ENCODE data around the gene C22orf42. TPM values are rescaled to one million over a fixed set of nuclear protein-coding genes. Genes with fewer than 3 reads are reported as not detected.

The C22orf42 gene
- total RNA-seq, 3 donors from 2014 or later (not counting 1 experiment from before 2014, with no cell fraction given), result not detected

DNA sequence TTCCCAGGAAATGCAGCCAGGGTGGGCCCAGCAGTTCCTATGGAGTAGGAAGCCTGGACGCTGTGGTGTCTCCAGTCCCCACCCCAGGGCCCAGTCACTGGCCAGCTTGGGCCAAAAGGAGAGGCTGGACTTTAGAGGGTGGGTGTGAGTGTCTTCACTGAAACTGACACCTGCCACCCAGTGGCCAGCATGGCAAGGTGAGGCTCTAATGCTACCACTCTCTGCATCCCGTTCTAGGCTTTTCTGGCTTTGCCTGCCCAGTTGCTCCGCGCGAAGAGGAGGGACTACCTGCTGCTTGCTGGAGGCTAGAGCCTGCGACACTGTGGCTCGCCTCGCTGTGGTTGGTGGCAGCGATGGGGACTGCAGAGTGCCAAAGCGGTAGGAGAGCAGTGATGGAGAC, 35.4 kb downstream of the C22orf42 start:
- Mint-ChIP-seq H3K4me1 (no peaks in the 10 kb centered on the region), H3K27me3 (ENCODE audit: low read depth in 2 of 2) (no peaks in the 10 kb centered on the region), H3K4me3 (no peak overlapping the region), H3K36me3 (no peaks in the 10 kb centered on the region), H3K9me3 (no peaks in the 10 kb centered on the region), H3K27ac (no peak overlapping the region)
- Histone ChIP-seq H3K9me3 (ENCODE audit: control insufficient read depth, insufficient read depth, low read length) (no peaks in the 10 kb centered on the region), H3K4me1 (ENCODE audit: control insufficient read depth, insufficient read depth, low read length) (no peaks in the 10 kb centered on the region), H3K27me3 (ENCODE audit: control insufficient read depth, insufficient read depth, low read length) (no peaks in the 10 kb centered on the region), H3K27ac (ENCODE audit: low read length) (no peak overlapping the region), H3K36me3 (ENCODE audit: control insufficient read depth, insufficient read depth, low read length) (no peaks in the 10 kb centered on the region), H3K4me3 (ENCODE audit: low read length) (no peak overlapping the region)
- DNase-seq, result no peak
- no peak for ATAC-seq
- TF ChIP-seq, protein P1, sequence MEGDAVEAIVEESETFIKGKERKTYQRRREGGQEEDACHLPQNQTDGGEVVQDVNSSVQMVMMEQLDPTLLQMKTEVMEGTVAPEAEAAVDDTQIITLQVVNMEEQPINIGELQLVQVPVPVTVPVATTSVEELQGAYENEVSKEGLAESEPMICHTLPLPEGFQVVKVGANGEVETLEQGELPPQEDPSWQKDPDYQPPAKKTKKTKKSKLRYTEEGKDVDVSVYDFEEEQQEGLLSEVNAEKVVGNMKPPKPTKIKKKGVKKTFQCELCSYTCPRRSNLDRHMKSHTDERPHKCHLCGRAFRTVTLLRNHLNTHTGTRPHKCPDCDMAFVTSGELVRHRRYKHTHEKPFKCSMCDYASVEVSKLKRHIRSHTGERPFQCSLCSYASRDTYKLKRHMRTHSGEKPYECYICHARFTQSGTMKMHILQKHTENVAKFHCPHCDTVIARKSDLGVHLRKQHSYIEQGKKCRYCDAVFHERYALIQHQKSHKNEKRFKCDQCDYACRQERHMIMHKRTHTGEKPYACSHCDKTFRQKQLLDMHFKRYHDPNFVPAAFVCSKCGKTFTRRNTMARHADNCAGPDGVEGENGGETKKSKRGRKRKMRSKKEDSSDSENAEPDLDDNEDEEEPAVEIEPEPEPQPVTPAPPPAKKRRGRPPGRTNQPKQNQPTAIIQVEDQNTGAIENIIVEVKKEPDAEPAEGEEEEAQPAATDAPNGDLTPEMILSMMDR (IDR thresholded peaks at IDR 0.05), result no peak
- intact Hi-C loops (cut with micrococcal nuclease), result no loop called here
- 90% methylated on average over 10 of the region's 10 CpGs for WGBS (ENCODE audit: insufficient coverage)

DNA sequence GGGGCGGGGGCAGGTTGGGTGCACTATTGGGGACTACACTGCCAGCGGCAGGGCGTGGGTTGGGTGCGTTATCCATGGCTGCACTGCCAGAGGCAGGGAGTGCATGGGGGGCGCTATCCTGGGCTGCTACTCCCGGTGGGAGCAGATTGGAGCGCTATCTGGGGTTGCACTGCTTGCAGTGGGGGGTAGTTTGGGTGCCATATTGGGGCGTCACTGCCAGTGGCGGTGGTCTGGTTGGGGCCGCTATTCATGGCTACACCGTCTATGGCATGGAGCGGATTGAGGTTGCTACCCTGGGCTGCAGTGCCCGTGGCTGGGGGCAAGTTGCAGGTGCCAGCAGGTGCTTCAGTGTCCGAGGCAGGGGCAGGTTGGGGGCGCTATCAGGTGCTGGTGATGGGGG, 36.2 kb downstream of the C22orf42 start:
- Histone ChIP-seq H3K27me3 (ENCODE audit: control insufficient read depth, insufficient read depth, low read length) (no peaks in the 10 kb centered on the region), H3K9me3 (ENCODE audit: control insufficient read depth, insufficient read depth, low read length) (no peaks in the 10 kb centered on the region), H3K4me1 (ENCODE audit: control insufficient read depth, insufficient read depth, low read length) (no peaks in the 10 kb centered on the region), H3K27ac (ENCODE audit: low read length) (no peak overlapping the region), H3K4me3 (ENCODE audit: low read length) (no peak overlapping the region), H3K36me3 (ENCODE audit: control insufficient read depth, insufficient read depth, low read length) (no peaks in the 10 kb centered on the region)
- Mint-ChIP-seq H3K27me3 (ENCODE audit: low read depth in 2 of 2) (peaks cover 0 to 3% of the 10 kb centered on the region in 2 donors), H3K36me3 (no peaks in the 10 kb centered on the region), H3K9me3 (no peaks in the 10 kb centered on the region), H3K4me1 (no peaks in the 10 kb centered on the region), H3K4me3 (no peak overlapping the region), H3K27ac (no peak overlapping the region)
- 91% methylated on average over 15 of the region's 15 CpGs for WGBS (ENCODE audit: insufficient coverage)
- ATAC-seq (no peak), DNase-seq (no peak)
- TF ChIP-seq, protein P1 (IDR thresholded peaks at IDR 0.05), result no peak
- intact Hi-C loops (cut with micrococcal nuclease), result no loop called here

DNA sequence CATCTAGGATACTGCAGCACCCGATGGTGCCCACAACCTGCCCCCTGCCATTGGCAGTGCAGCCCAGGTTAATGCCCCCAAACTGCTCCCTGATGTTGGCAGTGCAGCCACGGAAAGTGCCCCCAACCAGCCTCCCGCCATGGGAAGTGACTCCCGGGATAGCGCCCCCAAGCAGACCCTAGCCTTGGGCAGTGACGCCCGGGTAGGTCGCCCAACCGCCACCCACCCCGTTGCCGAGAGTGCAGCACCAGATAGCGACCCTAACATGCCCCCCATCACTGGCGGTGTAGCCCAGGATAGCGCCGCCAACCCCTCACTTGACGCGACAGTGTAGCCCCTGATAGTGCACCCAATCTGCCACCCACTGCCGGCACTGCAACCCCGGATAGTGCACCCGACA, 38.5 kb downstream of the C22orf42 start:
- no peak overlapping the region for H3K4me3 Mint-ChIP-seq
- TF ChIP-seq, protein P1 (IDR thresholded peaks at IDR 0.05), result no peak
- DNase-seq, result no peak
- no peaks in the 10 kb centered on the region for H3K9me3 Mint-ChIP-seq
- no peaks in the 10 kb centered on the region for H3K4me1 ChIP-seq (ENCODE audit: control insufficient read depth, insufficient read depth, low read length)
- no peaks in the 10 kb centered on the region for H3K27me3 ChIP-seq (ENCODE audit: control insufficient read depth, insufficient read depth, low read length)
- WGBS (ENCODE audit: insufficient coverage), result 96% methylated on average over 20 of the region's 20 CpGs
- H3K9me3 ChIP-seq (ENCODE audit: control insufficient read depth, insufficient read depth, low read length), result no peaks in the 10 kb centered on the region
- intact Hi-C loops (cut with micrococcal nuclease), result no loop called here
- no peak overlapping the region for H3K4me3 ChIP-seq (ENCODE audit: low read length)
- H3K27ac ChIP-seq (ENCODE audit: low read length), result no peak overlapping the region
- H3K36me3 Mint-ChIP-seq, result no peaks in the 10 kb centered on the region
- H3K27ac Mint-ChIP-seq, result no peak overlapping the region
- no peaks in the 10 kb centered on the region for H3K4me1 Mint-ChIP-seq
- ATAC-seq, result no peak
- no peaks in the 10 kb centered on the region for H3K36me3 ChIP-seq (ENCODE audit: control insufficient read depth, insufficient read depth, low read length)
- peaks cover 11 to 20% of the 10 kb centered on the region in 2 donors for H3K27me3 Mint-ChIP-seq (ENCODE audit: low read depth in 2 of 2)

DNA sequence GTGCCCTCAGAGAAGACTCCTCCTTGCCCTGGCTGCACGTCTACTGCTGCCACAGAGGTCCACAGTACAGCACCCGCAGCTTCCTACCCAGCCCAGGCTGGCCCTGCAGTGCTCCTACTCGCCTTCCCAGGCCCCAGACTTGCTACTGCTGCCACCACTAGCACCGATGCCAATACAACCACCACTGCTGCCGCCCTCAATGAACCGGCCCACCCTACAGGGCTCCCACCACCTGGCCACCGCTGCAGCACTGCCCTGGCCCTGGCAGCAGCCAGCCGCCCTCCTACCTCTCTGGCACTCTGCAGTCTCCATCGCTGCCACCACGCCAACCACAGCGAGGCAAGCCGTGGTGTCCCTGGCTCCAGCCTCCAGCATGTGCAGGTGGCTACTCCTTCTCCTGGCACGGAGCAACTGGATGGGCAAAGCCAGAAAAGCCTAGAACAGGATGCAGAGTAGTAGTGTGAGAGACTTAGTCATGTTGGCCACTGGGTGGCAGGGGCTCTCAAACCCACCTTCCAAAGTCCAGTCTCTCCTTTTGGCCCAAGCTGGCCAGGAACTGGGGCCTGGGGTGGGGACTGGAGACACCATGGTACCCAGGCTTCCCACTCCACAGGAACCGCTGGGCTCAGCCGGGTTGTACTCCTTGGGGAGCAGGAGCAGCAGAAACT, 39.4 kb downstream of the C22orf42 start:
- DNase-seq (no peak), ATAC-seq (no peak)

More for the DNA sequence above, 39.4 kb downstream of the C22orf42 start:
- Mint-ChIP-seq H3K36me3 (no peaks in the 10 kb centered on the region), H3K27ac (no peak overlapping the region), H3K27me3 (ENCODE audit: low read depth in 2 of 2) (peaks cover 11 to 26% of the 10 kb centered on the region in 2 donors), H3K9me3 (no peaks in the 10 kb centered on the region), H3K4me3 (no peak overlapping the region), H3K4me1 (no peaks in the 10 kb centered on the region)
- intact Hi-C loops (cut with micrococcal nuclease), result no loop called here
- H3K27ac ChIP-seq (ENCODE audit: low read length), result no peak overlapping the region
- no peaks in the 10 kb centered on the region for H3K27me3 ChIP-seq (ENCODE audit: control insufficient read depth, insufficient read depth, low read length)
- no peak overlapping the region for H3K4me3 ChIP-seq (ENCODE audit: low read length)
- no peaks in the 10 kb centered on the region for H3K36me3 ChIP-seq (ENCODE audit: control insufficient read depth, insufficient read depth, low read length)
- 87% methylated on average over 15 of the region's 15 CpGs for WGBS (ENCODE audit: insufficient coverage)
- TF ChIP-seq, protein P1 (IDR thresholded peaks at IDR 0.05), result no peak
- no peaks in the 10 kb centered on the region for H3K4me1 ChIP-seq (ENCODE audit: control insufficient read depth, insufficient read depth, low read length)
- no peaks in the 10 kb centered on the region for H3K9me3 ChIP-seq (ENCODE audit: control insufficient read depth, insufficient read depth, low read length)

All from natural killer cell (primary cell).